Measurements from ENCODE around the gene GSTM5.
"Not testable (repeated sequence)": the region's sequence is repeated elsewhere in the genome, so short reads cannot be mapped to it uniquely, and the experiment has no call there.

GSTM5 gene

GRCh38 chr1:109687641-109688499, 24.2 kb upstream of the GSTM5 start, which contains the start of gene GSTM1:
Gene GSTM1, plus strand, starts transcription at chr1:109687817. Its CDS starts 57 bp downstream, at chr1:109687874.
- no peak for DNase-seq
- no peak for TF ChIP-seq CTCF (IDR thresholded peaks at IDR 0.05)
- Histone ChIP-seq H3K9me3 (no peaks in the 10 kb centered on the region), H3K4me3 (no peak within 1 kb of the TSS), H3K4me1 (no peaks in the 10 kb centered on the region), H3K27me3 (no peaks in the 10 kb centered on the region), H3K36me3 (no peaks in the 10 kb centered on the region), H3K27ac (no peak within 1 kb of the TSS)
- intact Hi-C loops (cut with DNase I; ENCODE audit: low total_unique reads): loop anchor here (5.0 kb wide), 1 partner anchor 46 kb away; no protein-coding TSS in a partner anchor

GRCh38 chr1:109689844-109690405, 22.1 kb upstream of the GSTM5 start:
- DNase-seq: no peak
- Histone ChIP-seq H3K36me3 (no peaks in the 10 kb centered on the region), H3K4me3 (no peak overlapping the region), H3K27me3 (no peaks in the 10 kb centered on the region), H3K4me1 (no peaks in the 10 kb centered on the region), H3K9me3 (no peaks in the 10 kb centered on the region), H3K27ac (no peak overlapping the region)
- TF ChIP-seq CTCF (IDR thresholded peaks at IDR 0.05): no peak
- intact Hi-C loops (cut with DNase I; ENCODE audit: low total_unique reads): loop anchor here (5.0 kb wide), 1 partner anchor 48 kb away; no protein-coding TSS in a partner anchor

GRCh38 chr1:109691759-109692158, 20.3 kb upstream of the GSTM5 start:
- TF ChIP-seq CTCF (IDR thresholded peaks at IDR 0.05): no peak
- intact Hi-C loops (cut with DNase I; ENCODE audit: low total_unique reads): no loop called here
- Histone ChIP-seq H3K27ac (no peak overlapping the region), H3K9me3 (no peaks in the 10 kb centered on the region), H3K27me3 (no peaks in the 10 kb centered on the region), H3K36me3 (no peaks in the 10 kb centered on the region), H3K4me3 (no peak overlapping the region), H3K4me1 (no peaks in the 10 kb centered on the region)
- DNase-seq: no peak

GRCh38 chr1:109694400-109694799, 17.7 kb upstream of the GSTM5 start:
- DNase-seq; H3K27me3 ChIP-seq; intact Hi-C loops (cut with DNase I; ENCODE audit: low total_unique reads); H3K27ac ChIP-seq; H3K4me1 ChIP-seq; H3K4me3 ChIP-seq; H3K36me3 ChIP-seq; H3K9me3 ChIP-seq: not testable (repeated sequence)

GRCh38 chr1:109695138-109695537, 16.9 kb upstream of the GSTM5 start:
- DNase-seq; H3K9me3 ChIP-seq; H3K27me3 ChIP-seq; H3K27ac ChIP-seq; H3K4me3 ChIP-seq; H3K4me1 ChIP-seq; H3K36me3 ChIP-seq; intact Hi-C loops (cut with DNase I; ENCODE audit: low total_unique reads): not testable (repeated sequence)

- H3K9me3 ChIP-seq: no peaks in the 10 kb centered on the region
- intact Hi-C loops (cut with DNase I; ENCODE audit: low total_unique reads): no loop called here
- no peak for DNase-seq
Observed at GRCh38 chr1:109697066-109697465, 15.0 kb upstream of the GSTM5 start.

GRCh38 chr1:109697861-109698260, 14.2 kb upstream of the GSTM5 start:
- H3K27me3 ChIP-seq; H3K27ac ChIP-seq; H3K36me3 ChIP-seq; intact Hi-C loops (cut with DNase I; ENCODE audit: low total_unique reads); H3K9me3 ChIP-seq; H3K4me3 ChIP-seq; H3K4me1 ChIP-seq; DNase-seq: not testable (repeated sequence)

More at GRCh38 chr1:109697066-109697465, 15.0 kb upstream of the GSTM5 start:
- H3K36me3 ChIP-seq: no peaks in the 10 kb centered on the region
- H3K4me3 ChIP-seq: no peak overlapping the region
- no peak overlapping the region for H3K27ac ChIP-seq
- no peak for TF ChIP-seq CTCF (IDR thresholded peaks at IDR 0.05)
- H3K4me1 ChIP-seq: no peaks in the 10 kb centered on the region
- H3K27me3 ChIP-seq: no peaks in the 10 kb centered on the region

GRCh38 chr1:109702940-109703339, 9.1 kb upstream of the GSTM5 start:
- intact Hi-C loops (cut with DNase I; ENCODE audit: low total_unique reads); H3K36me3 ChIP-seq; H3K4me1 ChIP-seq; H3K9me3 ChIP-seq; H3K27me3 ChIP-seq; H3K27ac ChIP-seq; DNase-seq; H3K4me3 ChIP-seq: not testable (repeated sequence)

All from tibial artery (tissue), 4 donors.